Measurements from ENCODE around the gene TTC9B.

Gene TTC9B

DNA sequence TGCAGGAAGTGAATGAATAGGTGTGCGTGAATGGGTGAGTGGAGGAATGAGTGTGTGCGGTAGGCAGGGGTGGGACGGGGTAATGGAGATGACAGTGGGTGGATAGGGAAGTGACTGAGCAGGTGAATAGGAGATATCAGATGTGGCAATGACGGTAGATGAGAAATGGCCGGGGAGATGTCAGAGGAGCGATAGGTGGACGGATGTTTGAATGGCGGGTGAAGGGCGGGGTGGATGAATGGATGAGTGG, 1.5 kb downstream of the TTC9B start:
- H3K9ac ChIP-seq (ENCODE audit: low read depth, low read length, poor library complexity): peak overlapping the region; percentile 38
- peaks cover 0 to 7% of the 10 kb centered on the region in 2 donors for H3K36me3 ChIP-seq (replicated peaks in 1 of 2; ENCODE audit: control insufficient read depth in 2 of 2, insufficient read depth in 2 of 2, low read length in 2 of 2)
- H3K27me3 ChIP-seq (ENCODE audit: control insufficient read depth in 3 of 3, insufficient read depth in 3 of 3, low read depth in 1 of 3, low read length in 3 of 3): peaks cover 6 to 46% (median 31%) of the 10 kb centered on the region in 3 experiments

DNA sequence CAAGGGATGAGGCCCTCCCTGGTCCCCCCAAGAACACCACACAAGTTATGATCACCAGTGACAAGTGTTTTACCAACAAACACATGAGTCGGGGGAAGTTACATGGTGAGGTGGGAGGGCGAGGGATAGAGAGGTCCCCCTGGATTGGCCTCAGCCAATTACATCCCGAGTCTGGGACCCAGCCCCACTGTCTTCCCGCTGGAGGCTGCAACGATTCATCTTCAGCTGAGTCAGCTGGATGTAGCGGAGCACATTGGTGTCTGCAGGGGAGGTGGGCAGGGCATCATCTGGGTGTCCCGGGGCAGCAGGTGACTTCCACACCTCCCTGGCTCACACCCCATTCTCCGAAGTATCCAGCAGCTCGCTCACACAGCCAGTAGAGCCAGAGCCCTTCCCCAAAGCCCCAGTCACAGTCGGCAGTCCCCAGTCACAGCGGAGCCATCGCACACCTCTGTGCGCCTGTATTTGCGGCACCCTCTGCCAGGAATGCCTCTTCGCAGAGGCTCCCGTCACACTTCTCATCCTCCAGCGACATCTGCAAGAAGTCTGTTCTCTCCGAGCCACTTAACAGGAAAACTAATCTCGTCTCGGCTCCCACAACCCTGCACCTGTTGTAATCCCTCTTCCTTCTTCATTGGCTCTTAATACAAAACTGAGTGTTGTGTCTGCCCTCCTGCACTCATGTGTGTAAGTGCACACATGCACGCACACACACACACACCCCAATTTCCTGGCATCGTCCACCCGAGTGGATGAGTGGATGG, 2.0 kb downstream of the TTC9B start:
- H3K36me3 ChIP-seq (replicated peaks in 1 of 2; ENCODE audit: control insufficient read depth in 2 of 2, insufficient read depth in 2 of 2, low read length in 2 of 2): peaks cover 0 to 10% of the 10 kb centered on the region in 2 donors
- H3K14ac ChIP-seq (ENCODE audit: low read length): no peak overlapping the region
- no peak overlapping the region for H2BK12ac ChIP-seq (ENCODE audit: low read length)
- no CpG with 5 or more reads among the region's 23 CpGs for WGBS, 2 donors (ENCODE audit: extremely low coverage in 2 of 2, insufficient read length in 2 of 2, insufficient replicate concordance in 1 of 2)
- no peaks in the 10 kb centered on the region for H3K4me1 ChIP-seq (ENCODE audit: control insufficient read depth in 2 of 2, insufficient read depth in 1 of 2, low read depth in 1 of 2, low read length in 2 of 2)
- H2AK5ac ChIP-seq (ENCODE audit: low read depth, low read length): no peak overlapping the region
- no peak overlapping the region for H2AFZ ChIP-seq (ENCODE audit: low read length)
- no peaks in the 10 kb centered on the region for H3K9me3 ChIP-seq (replicated peaks in 1 of 2; ENCODE audit: control insufficient read depth in 2 of 2, insufficient read depth in 1 of 2, low read depth in 1 of 2, low read length in 2 of 2)
- H4K8ac ChIP-seq (ENCODE audit: low read depth, low read length): no peak overlapping the region
- peak overlapping the region; percentile 7 for H2BK5ac ChIP-seq (ENCODE audit: low read length)
- H3K79me1 ChIP-seq (ENCODE audit: low read depth, low read length): peaks cover 2% of the 10 kb centered on the region
- no peak overlapping the region for H3K4me2 ChIP-seq (ENCODE audit: insufficient read depth, low read length, poor library complexity, severe bottlenecking)
- H3K4me3 ChIP-seq (ENCODE audit: low read length in 2 of 2): peak overlapping the region in 1 of 2 donors; percentile 67
- H3K27me3 ChIP-seq (ENCODE audit: control insufficient read depth in 3 of 3, insufficient read depth in 3 of 3, low read depth in 1 of 3, low read length in 3 of 3): peaks cover 6 to 44% (median 30%) of the 10 kb centered on the region in 3 experiments
- peak overlapping the region; percentile 38 for H3K9ac ChIP-seq (ENCODE audit: low read depth, low read length, poor library complexity)
- H2BK120ac ChIP-seq (ENCODE audit: low read depth, low read length): no peak overlapping the region
- H3K23ac ChIP-seq (ENCODE audit: low read depth, low read length, poor library complexity): peak overlapping the region; percentile 3
- no peak overlapping the region for H3K4ac ChIP-seq (ENCODE audit: low read length)
- no peak overlapping the region for H2BK15ac ChIP-seq (ENCODE audit: low read length)
- DNase-seq (ENCODE audit: low spot score): no peak
- no peak overlapping the region for H4K91ac ChIP-seq (ENCODE audit: low read depth, low read length, poor library complexity)
- H3K27ac ChIP-seq (replicated peaks; ENCODE audit: low read length): no peak overlapping the region
- no peak overlapping the region for H3K18ac ChIP-seq (ENCODE audit: low read length)

More for the DNA sequence above, 1.5 kb downstream of the TTC9B start:
- no peak overlapping the region for H4K8ac ChIP-seq (ENCODE audit: low read depth, low read length)
- peak overlapping the region in 1 of 2 donors; percentile 67 for H3K4me3 ChIP-seq (ENCODE audit: low read length in 2 of 2)
- H3K14ac ChIP-seq (ENCODE audit: low read length): no peak overlapping the region
- no peak for DNase-seq (ENCODE audit: low spot score)
- no peaks in the 10 kb centered on the region for H3K4me1 ChIP-seq (ENCODE audit: control insufficient read depth in 2 of 2, insufficient read depth in 1 of 2, low read depth in 1 of 2, low read length in 2 of 2)
- no peak overlapping the region for H2AK5ac ChIP-seq (ENCODE audit: low read depth, low read length)
- no peak overlapping the region for H3K18ac ChIP-seq (ENCODE audit: low read length)
- 100% methylated on average over 3 of the region's 9 CpGs; no CpG with 5 or more reads in 1 of the 2 donors for WGBS, 2 donors (ENCODE audit: extremely low coverage in 2 of 2, insufficient read length in 2 of 2, insufficient replicate concordance in 1 of 2)
- H3K4ac ChIP-seq (ENCODE audit: low read length): no peak overlapping the region
- H4K91ac ChIP-seq (ENCODE audit: low read depth, low read length, poor library complexity): no peak overlapping the region
- H2BK12ac ChIP-seq (ENCODE audit: low read length): no peak overlapping the region
- peak overlapping the region; percentile 3 for H3K23ac ChIP-seq (ENCODE audit: low read depth, low read length, poor library complexity)
- peaks cover 2% of the 10 kb centered on the region for H3K79me1 ChIP-seq (ENCODE audit: low read depth, low read length)
- H3K9me3 ChIP-seq (replicated peaks in 1 of 2; ENCODE audit: control insufficient read depth in 2 of 2, insufficient read depth in 1 of 2, low read depth in 1 of 2, low read length in 2 of 2): no peaks in the 10 kb centered on the region
- peak overlapping the region; percentile 24 for H2BK5ac ChIP-seq (ENCODE audit: low read length)
- no peak overlapping the region for H2AFZ ChIP-seq (ENCODE audit: low read length)
- H2BK15ac ChIP-seq (ENCODE audit: low read length): no peak overlapping the region
- no peak overlapping the region for H3K27ac ChIP-seq (replicated peaks; ENCODE audit: low read length)
- no peak overlapping the region for H3K4me2 ChIP-seq (ENCODE audit: insufficient read depth, low read length, poor library complexity, severe bottlenecking)
- H2BK120ac ChIP-seq (ENCODE audit: low read depth, low read length): no peak overlapping the region

DNA sequence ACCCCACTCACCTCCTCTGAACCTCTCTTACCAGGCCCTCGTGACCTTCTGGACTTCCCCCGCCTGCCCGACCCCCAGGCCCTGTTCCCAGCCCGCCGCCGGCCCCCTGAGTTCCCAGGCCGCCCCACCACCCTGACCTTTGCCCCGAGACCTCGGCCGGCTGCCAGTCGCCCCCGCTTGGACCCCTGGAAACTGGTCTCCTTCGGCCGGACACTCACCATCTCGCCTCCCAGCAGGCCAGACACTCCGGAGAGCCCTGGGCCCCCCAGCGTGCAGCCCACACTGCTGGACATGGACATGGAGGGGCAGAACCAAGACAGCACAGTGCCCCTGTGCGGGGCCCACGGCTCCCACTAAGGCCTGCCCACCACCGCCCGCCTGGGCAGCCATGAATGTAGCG, 3.2 kb downstream of the TTC9B start:
- Histone ChIP-seq H3K9ac (ENCODE audit: low read depth, low read length, poor library complexity) (no peak overlapping the region), H3K18ac (ENCODE audit: low read length) (no peak overlapping the region), H3K4ac (ENCODE audit: low read length) (no peak overlapping the region), H2AFZ (ENCODE audit: low read length) (no peak overlapping the region), H2BK15ac (ENCODE audit: low read length) (no peak overlapping the region), H2BK120ac (ENCODE audit: low read depth, low read length) (no peak overlapping the region), H3K36me3 (replicated peaks in 1 of 2; ENCODE audit: control insufficient read depth in 2 of 2, insufficient read depth in 2 of 2, low read length in 2 of 2) (peaks cover 3 to 17% of the 10 kb centered on the region in 2 donors), H3K4me2 (ENCODE audit: insufficient read depth, low read length, poor library complexity, severe bottlenecking) (no peak overlapping the region), H4K91ac (ENCODE audit: low read depth, low read length, poor library complexity) (no peak overlapping the region), H3K27ac (replicated peaks; ENCODE audit: low read length) (no peak overlapping the region), H3K14ac (ENCODE audit: low read length) (no peak overlapping the region), H2BK12ac (ENCODE audit: low read length) (no peak overlapping the region), H3K4me3 (ENCODE audit: low read length in 2 of 2) (no peak overlapping the region), H3K9me3 (replicated peaks in 1 of 2; ENCODE audit: control insufficient read depth in 2 of 2, insufficient read depth in 1 of 2, low read depth in 1 of 2, low read length in 2 of 2) (no peaks in the 10 kb centered on the region), H3K4me1 (ENCODE audit: control insufficient read depth in 2 of 2, insufficient read depth in 1 of 2, low read depth in 1 of 2, low read length in 2 of 2) (no peaks in the 10 kb centered on the region), H2AK5ac (ENCODE audit: low read depth, low read length) (no peak overlapping the region), H2BK5ac (ENCODE audit: low read length) (no peak overlapping the region), H4K8ac (ENCODE audit: low read depth, low read length) (no peak overlapping the region), H3K79me1 (ENCODE audit: low read depth, low read length) (peaks cover 2% of the 10 kb centered on the region), H3K23ac (ENCODE audit: low read depth, low read length, poor library complexity) (no peak overlapping the region), H3K27me3 (ENCODE audit: control insufficient read depth in 3 of 3, insufficient read depth in 3 of 3, low read depth in 1 of 3, low read length in 3 of 3) (peaks cover 6 to 37% (median 29%) of the 10 kb centered on the region in 3 experiments)
- WGBS, 2 donors (ENCODE audit: extremely low coverage in 2 of 2, insufficient read length in 2 of 2, insufficient replicate concordance in 1 of 2): no CpG with 5 or more reads among the region's 22 CpGs
- no peak for DNase-seq (ENCODE audit: low spot score)

DNA sequence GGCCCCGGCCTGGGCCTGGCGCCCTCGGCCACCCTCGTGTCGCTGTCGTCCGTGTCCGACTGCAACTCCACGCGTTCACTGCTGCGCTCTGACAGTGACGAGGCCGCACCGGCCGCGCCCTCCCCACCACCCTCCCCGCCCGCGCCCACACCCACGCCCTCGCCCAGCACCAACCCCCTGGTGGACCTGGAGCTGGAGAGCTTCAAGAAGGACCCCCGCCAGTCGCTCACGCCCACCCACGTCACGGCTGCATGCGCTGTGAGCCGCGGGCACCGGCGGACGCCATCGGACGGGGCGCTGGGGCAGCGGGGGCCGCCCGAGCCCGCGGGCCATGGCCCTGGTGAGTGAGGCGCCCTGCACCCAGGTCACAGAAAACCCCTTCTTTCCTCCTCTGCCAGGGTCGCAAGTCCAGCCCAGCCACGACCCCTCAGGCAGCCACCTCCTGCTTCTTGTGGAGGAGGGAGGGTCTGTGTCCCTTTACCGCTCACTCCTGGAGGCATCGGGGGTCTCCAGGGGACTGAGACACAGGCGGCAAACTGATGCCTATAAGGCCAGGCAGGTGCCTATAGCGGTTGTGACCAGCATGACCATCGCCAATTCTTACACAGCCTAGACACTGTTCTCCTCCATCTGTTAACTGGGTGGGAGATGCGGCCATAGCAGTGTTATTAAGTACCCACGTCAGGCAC, 4.2 kb downstream of the TTC9B start:
- no peak overlapping the region for H3K4me3 ChIP-seq (ENCODE audit: low read length in 2 of 2)
- H2BK12ac ChIP-seq (ENCODE audit: low read length): no peak overlapping the region
- no CpG with 5 or more reads among the region's 50 CpGs for WGBS, 2 donors (ENCODE audit: extremely low coverage in 2 of 2, insufficient read length in 2 of 2, insufficient replicate concordance in 1 of 2)

More for the DNA sequence above, 4.2 kb downstream of the TTC9B start:
- peaks cover 2% of the 10 kb centered on the region for H3K79me1 ChIP-seq (ENCODE audit: low read depth, low read length)
- no peak overlapping the region for H2AK5ac ChIP-seq (ENCODE audit: low read depth, low read length)
- no peak overlapping the region for H3K9ac ChIP-seq (ENCODE audit: low read depth, low read length, poor library complexity)
- no peaks in the 10 kb centered on the region for H3K4me1 ChIP-seq (ENCODE audit: control insufficient read depth in 2 of 2, insufficient read depth in 1 of 2, low read depth in 1 of 2, low read length in 2 of 2)
- no peak overlapping the region for H4K8ac ChIP-seq (ENCODE audit: low read depth, low read length)
- H2BK15ac ChIP-seq (ENCODE audit: low read length): no peak overlapping the region
- no peak overlapping the region for H3K4ac ChIP-seq (ENCODE audit: low read length)
- DNase-seq (ENCODE audit: low spot score): no peak
- peaks cover 6 to 29% (median 23%) of the 10 kb centered on the region in 3 experiments for H3K27me3 ChIP-seq (ENCODE audit: control insufficient read depth in 3 of 3, insufficient read depth in 3 of 3, low read depth in 1 of 3, low read length in 3 of 3)
- no peak overlapping the region for H3K18ac ChIP-seq (ENCODE audit: low read length)
- H3K27ac ChIP-seq (replicated peaks; ENCODE audit: low read length): no peak overlapping the region
- no peak overlapping the region for H2BK120ac ChIP-seq (ENCODE audit: low read depth, low read length)
- no peak overlapping the region for H4K91ac ChIP-seq (ENCODE audit: low read depth, low read length, poor library complexity)
- H3K36me3 ChIP-seq (replicated peaks in 1 of 2; ENCODE audit: control insufficient read depth in 2 of 2, insufficient read depth in 2 of 2, low read length in 2 of 2): peaks cover 3 to 19% of the 10 kb centered on the region in 2 donors
- no peak overlapping the region for H3K14ac ChIP-seq (ENCODE audit: low read length)
- H3K4me2 ChIP-seq (ENCODE audit: insufficient read depth, low read length, poor library complexity, severe bottlenecking): peak overlapping the region; percentile 11
- no peak overlapping the region for H3K23ac ChIP-seq (ENCODE audit: low read depth, low read length, poor library complexity)
- no peak overlapping the region for H2BK5ac ChIP-seq (ENCODE audit: low read length)
- no peaks in the 10 kb centered on the region for H3K9me3 ChIP-seq (replicated peaks in 1 of 2; ENCODE audit: control insufficient read depth in 2 of 2, insufficient read depth in 1 of 2, low read depth in 1 of 2, low read length in 2 of 2)
- no peak overlapping the region for H2AFZ ChIP-seq (ENCODE audit: low read length)
